Measurements from ENCODE around the gene KRT84. TPM values are rescaled to one million over a fixed set of nuclear protein-coding genes. Genes with fewer than 3 reads are reported as not detected.
A peak's percentile ranks its signal among the peaks of the same experiment; 100 is the strongest.

KRT84 gene
- total RNA-seq, 1 experiment from 2014 or later: not detected

DNA sequence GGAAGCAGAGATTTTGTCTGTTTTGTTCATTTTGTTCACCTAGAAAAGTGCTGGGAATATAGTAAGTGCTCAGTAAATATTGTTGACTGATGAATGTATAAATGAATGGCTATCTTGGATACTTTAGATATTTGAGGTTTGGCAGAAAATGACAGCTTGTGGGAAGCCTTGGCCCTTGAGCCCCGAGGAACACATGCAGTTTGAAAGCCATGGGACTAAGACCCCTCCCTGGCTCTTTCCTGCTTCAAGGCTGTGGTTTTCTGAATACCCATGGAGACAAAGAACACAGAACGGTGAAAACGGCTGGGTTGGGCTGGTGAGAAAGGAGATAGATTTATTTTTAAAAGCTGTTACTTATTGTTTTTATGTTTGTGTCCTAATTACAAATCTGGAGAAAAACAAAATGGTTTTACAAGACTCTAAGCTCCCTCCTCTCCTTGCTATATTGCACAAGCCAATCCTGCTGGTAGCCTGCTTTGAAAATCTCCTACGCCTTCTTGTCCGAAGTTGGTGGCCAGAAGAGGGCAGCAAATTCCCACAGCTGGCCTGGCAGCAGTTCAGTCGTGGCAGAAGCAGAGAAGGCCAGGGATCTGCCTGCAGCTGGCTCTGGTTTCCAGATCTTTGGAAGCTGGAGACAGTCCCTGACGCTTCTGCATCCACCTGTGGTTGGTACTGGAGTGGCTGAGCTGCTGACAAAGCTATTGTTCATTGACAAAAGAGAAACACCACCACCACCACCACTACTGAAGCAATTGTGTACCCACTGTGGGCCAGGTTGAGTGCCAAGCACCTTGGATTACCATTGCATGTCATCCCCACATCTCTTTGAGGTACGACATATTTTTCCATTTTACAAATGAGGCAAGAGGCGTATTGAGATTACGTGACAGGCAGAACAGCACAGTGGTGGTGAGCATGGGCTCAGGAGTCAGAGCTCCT lies 13.0 kb downstream of the KRT84 start:
- TF ChIP-seq EZH2phosphoT487 (IDR thresholded peaks at IDR 0.05; ENCODE audit: borderline replicate concordance) (no peak), JUND (IDR thresholded peaks at IDR 0.05) (no peak), YY1 (IDR thresholded peaks at IDR 0.05; ENCODE audit: extremely low read depth, insufficient replicate concordance, low read depth, low read length) (peak; percentile 69), SP1 (IDR thresholded peaks at IDR 0.05; ENCODE audit: low read depth) (no peak), RAD21 (IDR thresholded peaks at IDR 0.05; ENCODE audit: low read depth) (peak; percentile 96), CBX3 (IDR thresholded peaks at IDR 0.05; ENCODE audit: low read depth) (peak; percentile 40; the same call in 1 of the 2 replicates), CEBPB (IDR thresholded peaks at IDR 0.05; ENCODE audit: low read depth) (peak; percentile 72)
- TF ChIP-seq, protein P1, sequence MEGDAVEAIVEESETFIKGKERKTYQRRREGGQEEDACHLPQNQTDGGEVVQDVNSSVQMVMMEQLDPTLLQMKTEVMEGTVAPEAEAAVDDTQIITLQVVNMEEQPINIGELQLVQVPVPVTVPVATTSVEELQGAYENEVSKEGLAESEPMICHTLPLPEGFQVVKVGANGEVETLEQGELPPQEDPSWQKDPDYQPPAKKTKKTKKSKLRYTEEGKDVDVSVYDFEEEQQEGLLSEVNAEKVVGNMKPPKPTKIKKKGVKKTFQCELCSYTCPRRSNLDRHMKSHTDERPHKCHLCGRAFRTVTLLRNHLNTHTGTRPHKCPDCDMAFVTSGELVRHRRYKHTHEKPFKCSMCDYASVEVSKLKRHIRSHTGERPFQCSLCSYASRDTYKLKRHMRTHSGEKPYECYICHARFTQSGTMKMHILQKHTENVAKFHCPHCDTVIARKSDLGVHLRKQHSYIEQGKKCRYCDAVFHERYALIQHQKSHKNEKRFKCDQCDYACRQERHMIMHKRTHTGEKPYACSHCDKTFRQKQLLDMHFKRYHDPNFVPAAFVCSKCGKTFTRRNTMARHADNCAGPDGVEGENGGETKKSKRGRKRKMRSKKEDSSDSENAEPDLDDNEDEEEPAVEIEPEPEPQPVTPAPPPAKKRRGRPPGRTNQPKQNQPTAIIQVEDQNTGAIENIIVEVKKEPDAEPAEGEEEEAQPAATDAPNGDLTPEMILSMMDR (IDR thresholded peaks at IDR 0.05 in 2 of 3, conservative IDR thresholded peaks at IDR 0.05 in 1 of 3; ENCODE audit: borderline replicate concordance in 1 of 3, insufficient read depth in 1 of 3, low read depth in 2 of 3, low read length in 2 of 3): peak; percentile 82 to 97 (median 84)
- H3K27me3 ChIP-seq (ENCODE audit: insufficient read depth, low read length): no peaks in the 10 kb centered on the region
- DNase-seq (ENCODE audit: low read depth, low spot score) (peak; percentile 79), ATAC-seq (peak; percentile 96)
- H3K79me2 ChIP-seq (ENCODE audit: insufficient read depth, low read length): no peaks in the 10 kb centered on the region
- H3K9ac ChIP-seq (ENCODE audit: low read length): no peak overlapping the region
- H3K4me3 ChIP-seq (replicated peaks in 1 of 2; ENCODE audit: low read depth in 1 of 2, low read length in 2 of 2): no peak overlapping the region
- intact Hi-C loops (cut with micrococcal nuclease): loop anchor here (1.0 to 5.0 kb wide), 4 partner anchors 216 to 608 kb away; no protein-coding TSS in a partner anchor
- H3K4me1 ChIP-seq (ENCODE audit: control insufficient read depth in 1 of 2, insufficient read depth in 2 of 2, low read length in 2 of 2): peaks cover 0 to 2% of the 10 kb centered on the region in 2 experiments; a peak in 1 of 4 replicates
- no peaks in the 10 kb centered on the region for H3K9me2 ChIP-seq (ENCODE audit: insufficient read depth)
- no peaks in the 10 kb centered on the region for H3K36me3 ChIP-seq (ENCODE audit: control insufficient read depth in 1 of 2, insufficient read depth in 2 of 2, low read length in 2 of 2)
- BruUV-seq (replicated peaks): no TSS peak
- no peak overlapping the region for H3K27ac ChIP-seq (ENCODE audit: low read depth, low read length)
- no peaks in the 10 kb centered on the region for H4K20me1 ChIP-seq (ENCODE audit: insufficient read depth)
- no peak overlapping the region for H2AFZ ChIP-seq (ENCODE audit: low read depth, low read length, poor library complexity, severe bottlenecking)
- peaks cover 0 to 10% of the 10 kb centered on the region in 2 experiments; a peak in 1 of 4 replicates for H3K9me3 ChIP-seq (ENCODE audit: control insufficient read depth in 1 of 2, insufficient read depth in 1 of 2, low read depth in 1 of 2, low read length in 2 of 2)
- ChIA-PET CTCF (interaction anchor here (0.6 to 4.0 kb wide), 35 partner anchors 8 to 614 kb away, joined by 3 to 57 read pairs (median 5); partner anchors contain the start of gene KRT84), RAD21 (ENCODE audit: low non-redundant PET in 1 of 2, low total read pairs in 2 of 2, uncharacterized antibody in 2 of 2, unreplicated experiment in 2 of 2) (interaction anchor here (0.8 to 2.0 kb wide), 9 partner anchors 216 to 508 kb away, joined by 3 to 14 read pairs (median 5); no protein-coding TSS in a partner anchor), POLR2A (interaction anchor here (0.8 to 1.2 kb wide), 3 partner anchors 225 to 502 kb away, joined by 3 to 5 read pairs (median 3); no protein-coding TSS in a partner anchor)
- H3K4me2 ChIP-seq (ENCODE audit: low read length): no peak overlapping the region

Measured in HCT116 (cell line).